GM18907 (cell line): ENCODE results near the gene CDH15.
"Not testable (repeated sequence)": the region's sequence is repeated elsewhere in the genome, so short reads cannot be mapped to it uniquely, and the experiment has no call there.

Source experiments
- ATAC-seq: cut with Tn5 transposase; IDR thresholded peaks from one replicate; pipeline ENCODE4 v1.9.1; 2021; ENCODE audit warnings: mild to moderate bottlenecking, moderate library complexity; ENCODE audit not compliant: unreplicated experiment

The CDH15 gene

DNA sequence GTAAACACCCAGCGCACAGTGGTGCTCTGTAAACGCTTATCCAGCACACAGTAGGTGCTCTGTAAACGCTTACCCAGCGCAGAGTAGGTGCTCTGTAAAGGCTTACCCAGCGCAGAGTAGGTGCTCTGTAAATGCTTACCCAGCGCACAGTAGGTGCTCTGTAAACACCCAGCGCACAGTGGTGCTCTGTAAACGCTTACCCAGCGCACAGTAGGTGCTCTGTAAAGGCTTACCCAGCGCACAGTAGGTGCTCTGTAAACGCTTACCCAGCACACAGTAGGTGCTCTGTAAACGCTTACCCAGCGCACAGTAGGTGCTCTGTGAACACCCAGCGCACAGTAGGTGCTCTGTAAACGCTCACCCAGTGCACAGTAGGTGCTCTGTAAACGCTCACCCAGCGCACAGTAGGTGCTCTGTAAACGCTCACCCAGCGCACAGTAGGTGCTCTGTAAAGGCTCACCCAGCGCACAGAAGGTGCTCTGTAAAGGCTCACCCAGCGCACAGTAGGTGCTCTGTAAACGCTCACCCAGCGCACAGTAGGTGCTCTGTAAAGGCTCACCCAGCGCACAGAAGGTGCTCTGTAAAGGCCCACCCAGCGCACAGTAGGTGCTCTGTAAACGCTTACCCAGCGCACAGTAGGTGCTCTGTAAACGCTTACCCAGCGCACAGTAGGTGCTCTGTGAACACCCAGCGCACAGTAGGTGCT, 14.5 kb downstream of the CDH15 start:
- not testable (repeated sequence) for ATAC-seq

DNA sequence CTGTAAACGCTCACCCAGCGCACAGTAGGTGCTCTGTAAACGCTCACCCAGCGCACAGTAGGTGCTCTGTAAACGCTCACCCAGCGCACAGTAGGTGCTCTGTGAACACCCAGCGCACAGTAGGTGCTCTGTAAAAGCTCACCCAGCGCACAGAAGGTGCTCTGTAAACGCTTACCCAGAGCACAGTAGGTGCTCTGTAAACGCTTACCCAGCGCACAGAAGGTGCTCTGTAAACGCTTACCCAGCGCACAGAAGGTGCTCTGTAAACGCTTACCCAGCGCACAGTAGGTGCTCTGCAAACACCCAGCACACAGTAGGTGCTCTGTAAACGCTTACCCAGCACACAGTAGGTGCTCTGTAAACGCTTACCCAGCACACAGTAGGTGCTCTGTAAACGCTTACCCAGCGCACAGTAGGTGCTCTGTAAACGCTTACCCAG, 15.1 kb downstream of the CDH15 start:
- not testable (repeated sequence) for ATAC-seq

DNA sequence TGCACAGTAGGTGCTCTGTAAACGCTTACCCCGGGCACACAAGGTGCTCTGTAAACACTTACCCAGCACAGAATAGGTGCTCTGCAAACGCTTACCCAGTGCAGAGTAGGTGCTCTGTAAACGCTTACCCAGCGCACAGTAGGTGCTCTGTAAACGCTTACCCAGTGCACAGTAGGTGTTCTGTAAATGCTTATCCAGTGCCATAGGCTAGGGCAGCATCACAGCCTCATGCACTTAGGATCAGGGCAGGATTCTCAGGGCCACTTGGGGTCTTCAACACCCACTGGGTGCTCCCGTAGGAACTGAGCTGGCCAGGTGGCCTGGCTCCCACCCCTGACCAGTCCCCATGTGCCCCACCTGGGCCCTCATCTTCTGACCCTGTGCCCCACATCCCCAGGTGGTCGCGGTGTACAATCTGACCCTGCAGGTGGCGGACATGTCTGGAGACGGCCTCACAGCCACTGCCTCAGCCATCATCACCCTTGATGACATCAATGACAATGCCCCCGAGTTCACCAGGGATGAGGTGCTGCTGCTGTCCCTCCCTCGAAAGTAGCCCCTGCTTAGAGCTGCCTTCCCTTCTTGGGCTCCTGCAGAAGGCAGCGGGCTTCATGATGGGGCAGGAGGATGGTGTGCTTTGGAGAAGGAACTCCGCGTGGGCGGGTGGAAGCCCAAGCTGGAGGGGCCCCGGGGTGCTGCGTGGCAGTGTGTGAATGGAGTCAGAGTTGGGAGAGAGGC, 15.7 kb downstream of the CDH15 start:
- ATAC-seq, result no peak

DNA sequence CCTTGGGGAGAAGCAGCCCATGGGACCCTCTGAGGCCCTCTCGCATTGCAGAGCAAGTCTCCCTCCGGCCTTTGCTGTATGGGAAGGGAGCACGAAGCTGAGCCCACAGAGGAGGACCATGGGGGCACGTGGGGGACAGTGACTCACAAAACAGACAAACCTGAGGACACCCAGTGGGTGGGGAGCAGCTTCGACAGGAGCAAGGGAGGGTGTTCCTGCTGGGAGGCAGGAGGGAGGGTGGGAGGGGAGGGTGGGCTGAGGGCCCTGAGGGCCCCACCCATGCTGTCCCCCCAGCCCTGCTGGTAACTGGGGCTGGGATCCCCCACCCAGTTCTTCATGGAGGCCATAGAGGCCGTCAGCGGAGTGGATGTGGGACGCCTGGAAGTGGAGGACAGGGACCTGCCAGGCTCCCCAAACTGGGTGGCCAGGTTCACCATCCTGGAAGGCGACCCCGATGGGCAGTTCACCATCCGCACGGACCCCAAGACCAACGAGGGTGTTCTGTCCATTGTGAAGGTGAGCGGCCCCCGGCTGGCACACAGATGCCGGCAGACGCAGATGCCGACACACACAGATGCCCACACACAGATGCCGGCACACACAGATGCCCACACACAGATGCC, 16.3 kb downstream of the CDH15 start:
- ATAC-seq, result no peak

DNA sequence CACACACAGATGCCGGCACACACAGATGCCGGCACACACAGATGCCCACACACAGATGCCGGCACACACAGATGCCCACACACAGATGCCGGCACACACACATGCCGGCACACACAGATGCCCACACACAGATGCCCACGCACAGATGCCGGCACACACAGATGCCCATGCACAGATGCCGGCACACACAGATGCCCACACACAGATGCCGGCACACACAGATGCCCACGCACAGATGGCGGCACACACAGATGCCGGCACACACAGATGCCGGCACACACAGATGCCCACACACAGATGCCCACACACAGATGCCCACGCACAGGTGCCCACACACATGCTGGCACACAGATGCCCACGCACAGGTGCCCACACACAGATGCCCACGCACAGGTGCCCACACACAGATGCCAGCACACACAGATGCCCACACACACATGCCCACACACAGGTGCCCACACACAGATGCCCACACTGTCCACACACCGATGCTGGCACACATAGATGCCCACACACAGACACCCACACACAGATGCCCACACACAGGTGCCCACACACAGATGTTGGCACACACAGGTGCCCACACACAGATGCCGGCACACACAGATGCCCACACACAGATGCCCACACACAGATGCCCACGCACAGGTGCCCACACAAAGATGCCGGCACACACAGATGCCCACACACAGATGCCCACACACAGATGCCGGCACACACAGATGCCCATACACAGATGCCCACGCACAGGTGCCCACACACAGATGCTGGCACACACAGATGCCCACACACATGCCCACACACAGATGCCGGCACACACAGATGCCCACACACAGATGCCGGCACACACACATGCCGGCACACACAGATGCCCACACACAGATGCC, 17.2 kb downstream of the CDH15 start:
- not testable (repeated sequence) for ATAC-seq

DNA sequence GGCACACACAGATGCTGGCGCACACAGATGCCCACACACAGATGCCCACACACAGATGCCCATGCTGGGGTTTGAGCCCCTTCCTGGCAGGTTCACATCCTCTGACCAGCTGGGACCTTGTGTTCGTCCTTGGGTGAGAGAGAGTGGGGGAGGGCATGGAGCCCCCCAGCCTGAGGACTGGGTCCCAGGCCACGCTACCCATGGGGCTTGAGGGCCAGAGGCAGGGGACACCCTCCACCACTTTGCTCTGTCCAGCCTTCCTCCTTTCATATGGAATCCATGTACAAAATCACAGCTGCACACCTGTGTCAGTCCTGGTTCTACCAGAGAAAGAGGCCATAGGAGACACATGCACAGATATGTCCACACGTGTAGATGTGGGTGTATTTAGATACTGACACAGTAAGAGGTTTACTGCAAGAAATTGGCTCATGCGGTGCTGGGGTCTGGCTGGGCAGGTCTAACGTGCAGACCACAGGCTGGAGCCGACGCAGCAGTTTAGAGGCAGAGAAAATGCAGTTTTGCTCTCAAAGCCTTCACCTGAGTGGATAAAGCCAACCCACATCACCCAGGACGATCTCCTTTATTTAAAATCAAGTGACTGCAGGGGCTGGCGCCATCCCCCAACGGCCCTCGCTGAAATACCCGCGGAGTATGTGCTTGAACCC, 17.9 kb downstream of the CDH15 start:
- no peak for ATAC-seq

DNA sequence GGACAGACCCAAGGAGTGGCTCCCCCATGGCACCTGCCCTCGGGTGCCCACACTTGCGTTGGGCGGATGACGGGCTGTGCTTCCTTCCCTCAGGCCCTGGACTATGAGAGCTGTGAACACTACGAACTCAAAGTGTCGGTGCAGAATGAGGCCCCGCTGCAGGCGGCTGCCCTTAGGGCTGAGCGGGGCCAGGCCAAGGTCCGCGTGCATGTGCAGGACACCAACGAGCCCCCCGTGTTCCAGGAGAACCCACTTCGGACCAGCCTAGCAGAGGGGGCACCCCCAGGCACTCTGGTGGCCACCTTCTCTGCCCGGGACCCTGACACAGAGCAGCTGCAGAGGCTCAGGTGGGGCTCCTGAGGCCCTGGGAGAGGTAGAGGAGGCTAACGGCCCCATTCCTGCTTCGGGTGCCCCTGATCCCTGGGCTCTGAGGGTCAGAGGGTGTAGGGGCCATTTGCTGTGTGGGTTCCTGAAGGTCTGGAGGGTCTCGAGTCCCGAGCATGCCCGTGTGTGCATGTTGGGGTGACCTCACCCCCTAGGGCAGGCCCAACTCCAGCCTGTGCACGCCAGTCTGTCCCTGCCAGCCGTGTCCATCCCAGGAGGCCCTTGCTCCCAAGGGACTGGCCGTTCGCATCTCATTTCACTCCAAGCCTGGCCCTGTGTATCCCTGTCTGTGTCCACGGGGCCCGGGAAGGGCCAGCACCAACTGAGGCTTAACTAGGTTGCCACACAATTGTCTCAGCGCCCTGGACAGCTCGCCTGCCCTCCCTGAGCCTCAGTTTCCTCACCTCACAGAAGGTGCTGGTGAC, 18.8 kb downstream of the CDH15 start:
- ATAC-seq, result no peak

DNA sequence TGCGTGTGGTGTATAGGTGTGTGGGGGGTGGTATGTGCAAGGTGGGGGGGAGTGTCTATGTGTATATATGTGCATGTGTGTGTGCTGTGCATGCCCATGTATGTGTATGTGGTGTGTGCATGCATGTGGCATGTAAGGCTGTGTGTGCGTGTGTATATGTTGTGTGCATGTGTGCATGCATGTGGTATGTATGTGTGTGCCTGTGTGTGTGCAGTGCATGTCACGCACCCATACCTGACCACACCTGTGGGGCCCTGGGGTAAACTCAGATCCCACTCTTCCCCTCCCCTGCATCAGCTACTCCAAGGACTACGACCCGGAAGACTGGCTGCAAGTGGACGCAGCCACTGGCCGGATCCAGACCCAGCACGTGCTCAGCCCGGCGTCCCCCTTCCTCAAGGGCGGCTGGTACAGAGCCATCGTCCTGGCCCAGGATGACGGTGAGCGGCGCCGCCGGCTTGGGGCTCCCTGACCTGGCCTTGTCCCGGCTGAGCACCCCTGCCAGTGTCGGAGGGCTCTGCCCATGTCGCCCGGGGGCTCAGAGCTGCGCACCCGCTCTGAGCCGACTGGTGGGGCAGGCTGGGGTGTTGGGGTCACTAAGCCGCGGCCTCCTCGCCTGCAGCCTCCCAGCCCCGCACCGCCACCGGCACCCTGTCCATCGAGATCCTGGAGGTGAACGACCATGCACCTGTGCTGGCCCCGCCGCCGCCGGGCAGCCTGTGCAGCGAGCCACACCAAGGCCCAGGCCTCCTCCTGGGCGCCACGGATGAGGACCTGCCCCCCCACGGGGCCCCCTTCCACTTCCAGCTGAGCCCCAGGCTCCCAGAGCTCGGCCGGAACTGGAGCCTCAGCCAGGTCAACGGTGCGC, 19.7 kb downstream of the CDH15 start:
- ATAC-seq, result no peak

DNA sequence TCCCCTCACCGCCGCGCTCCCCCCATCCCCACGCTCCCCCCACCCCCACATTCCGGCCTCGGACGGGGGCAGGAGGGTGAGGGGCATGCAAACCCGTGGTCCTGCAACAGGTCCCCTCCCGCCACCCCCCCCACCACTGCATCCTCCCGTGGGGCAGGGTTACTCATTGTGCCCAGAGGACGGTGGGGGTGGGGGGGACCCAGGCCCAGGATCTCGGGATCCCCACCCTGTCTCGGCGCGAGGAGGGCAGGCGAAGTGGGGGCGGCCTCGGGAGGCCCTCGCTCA, 20.3 kb downstream of the CDH15 start:
- ATAC-seq, result no peak

DNA sequence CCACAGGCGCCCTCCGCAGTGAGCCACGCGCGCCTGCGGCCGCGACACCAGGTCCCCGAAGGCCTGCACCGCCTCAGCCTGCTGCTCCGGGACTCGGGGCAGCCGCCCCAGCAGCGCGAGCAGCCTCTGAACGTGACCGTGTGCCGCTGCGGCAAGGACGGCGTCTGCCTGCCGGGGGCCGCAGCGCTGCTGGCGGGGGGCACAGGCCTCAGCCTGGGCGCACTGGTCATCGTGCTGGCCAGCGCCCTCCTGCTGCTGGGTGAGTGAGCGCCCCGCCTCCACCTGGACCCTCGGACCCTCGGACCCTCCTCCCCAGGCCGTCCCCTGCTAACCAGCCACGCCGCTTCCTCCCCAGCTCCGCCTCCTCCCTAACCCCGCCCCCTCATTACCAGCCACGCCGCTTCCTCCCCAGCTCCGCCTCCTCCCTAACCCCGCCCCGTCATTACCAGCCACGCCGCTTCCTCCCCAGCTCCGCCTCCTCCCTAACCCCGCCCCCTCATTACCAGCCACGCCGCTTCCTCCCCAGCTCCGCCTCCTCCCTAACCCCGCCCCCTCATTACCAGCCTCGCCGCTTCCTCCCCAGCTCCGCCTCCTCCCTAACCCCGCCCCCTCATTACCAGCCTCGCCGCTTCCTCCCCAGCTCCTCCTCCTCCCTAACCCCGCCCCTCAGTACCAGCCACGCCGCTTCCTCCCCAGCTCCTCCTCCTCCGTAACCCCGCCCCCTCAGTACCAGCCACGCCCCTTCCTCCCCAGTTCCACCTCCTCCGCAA, 20.8 kb downstream of the CDH15 start:
- ATAC-seq, result not testable (repeated sequence)

DNA sequence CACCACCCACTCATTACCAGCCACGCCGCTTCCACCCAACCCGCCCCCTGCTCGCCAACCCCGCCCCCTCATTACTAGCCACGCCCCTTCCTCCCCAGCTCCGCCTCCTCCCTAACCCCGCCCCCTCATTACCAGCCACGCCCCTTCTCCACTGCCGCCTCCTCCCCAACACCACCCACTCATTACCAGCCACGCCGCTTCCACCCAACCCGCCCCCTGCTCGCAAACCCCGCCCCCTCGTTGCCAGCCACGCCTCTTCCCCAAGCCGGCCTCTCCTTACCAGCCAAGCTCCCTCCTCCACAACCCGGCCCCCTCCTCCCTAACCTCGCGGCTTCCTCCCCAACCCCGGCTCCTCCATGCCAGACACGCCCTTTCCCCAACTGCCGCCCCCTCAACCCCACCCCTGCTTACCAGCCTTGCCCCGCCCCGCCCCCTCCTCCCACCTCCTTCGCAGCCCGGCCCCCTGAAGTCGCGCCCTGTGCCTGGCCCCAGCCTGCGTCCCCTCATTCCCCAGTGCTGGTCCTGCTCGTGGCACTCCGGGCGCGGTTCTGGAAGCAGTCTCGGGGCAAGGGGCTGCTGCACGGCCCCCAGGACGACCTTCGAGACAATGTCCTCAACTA, 21.5 kb downstream of the CDH15 start:
- ATAC-seq, result no peak

DNA sequence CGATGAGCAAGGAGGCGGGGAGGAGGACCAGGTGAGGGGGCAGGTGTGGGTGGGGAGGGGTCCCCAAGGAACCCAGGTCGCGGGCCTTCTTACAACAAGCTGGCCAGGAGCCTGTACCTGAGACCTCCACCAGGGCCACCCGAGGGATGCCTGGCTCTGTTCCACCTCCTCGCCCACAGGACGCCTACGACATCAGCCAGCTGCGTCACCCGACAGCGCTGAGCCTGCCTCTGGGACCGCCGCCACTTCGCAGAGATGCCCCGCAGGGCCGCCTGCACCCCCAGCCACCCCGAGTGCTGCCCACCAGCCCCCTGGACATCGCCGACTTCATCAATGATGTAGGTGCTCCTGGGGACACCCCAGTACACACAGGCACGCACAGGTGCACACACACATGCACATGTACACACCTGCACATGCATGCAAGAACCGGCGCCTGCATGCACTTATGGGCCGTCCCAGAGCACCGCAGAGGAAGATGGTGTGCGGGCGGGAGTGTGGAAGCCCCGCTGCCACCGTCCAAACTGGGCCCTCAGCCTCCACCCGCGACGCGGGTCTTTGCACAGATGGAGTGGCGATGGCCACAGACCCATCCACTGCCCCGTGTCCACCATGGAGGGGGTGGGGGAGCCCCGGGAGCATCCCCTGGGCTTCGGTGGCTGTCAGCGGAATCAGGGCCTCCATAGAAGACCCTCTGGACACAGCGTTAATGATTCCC, 22.2 kb downstream of the CDH15 start:
- ATAC-seq, result no peak

DNA sequence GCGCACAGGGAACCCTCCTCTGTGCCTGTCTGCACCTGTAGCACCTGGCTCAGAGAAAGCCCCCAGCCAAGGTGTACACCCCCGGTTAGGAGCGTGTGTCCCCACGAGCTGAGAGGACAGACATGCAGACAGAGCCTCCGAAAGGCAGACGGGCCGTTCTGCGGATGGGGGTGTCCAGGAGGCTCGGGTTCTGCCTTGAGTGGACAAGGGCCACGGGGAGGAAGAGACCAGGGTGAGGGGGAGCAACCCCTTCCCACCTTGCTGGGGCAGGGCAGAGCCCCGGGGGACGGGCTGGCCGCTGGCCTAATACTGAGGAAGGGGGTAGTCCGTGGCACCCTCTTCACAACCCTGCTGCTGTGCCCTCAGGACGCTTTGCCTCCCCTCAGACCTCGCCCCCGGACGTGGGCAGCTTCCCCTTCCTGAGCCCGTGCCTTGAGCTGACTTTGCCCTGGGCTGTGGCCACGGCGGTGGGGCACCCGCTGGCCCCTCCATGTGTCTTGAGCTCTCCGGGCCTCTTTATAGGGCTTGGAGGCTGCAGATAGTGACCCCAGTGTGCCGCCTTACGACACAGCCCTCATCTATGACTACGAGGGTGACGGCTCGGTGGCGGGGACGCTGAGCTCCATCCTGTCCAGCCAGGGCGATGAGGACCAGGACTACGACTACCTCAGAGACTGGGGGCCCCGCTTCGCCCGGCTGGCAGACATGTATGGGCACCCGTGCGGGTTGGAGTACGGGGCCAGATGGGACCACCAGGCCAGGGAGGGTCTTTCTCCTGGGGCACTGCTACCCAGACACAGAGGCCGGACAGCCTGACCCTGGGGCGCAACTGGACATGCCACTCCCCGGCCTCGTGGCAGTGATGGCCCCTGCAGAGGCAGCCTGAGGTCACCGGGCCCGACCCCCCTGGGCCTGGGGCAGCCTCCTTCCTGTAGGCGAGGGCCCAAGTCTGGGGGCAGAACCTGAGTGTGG, 23.1 kb downstream of the CDH15 start:
- ATAC-seq, result no peak

DNA sequence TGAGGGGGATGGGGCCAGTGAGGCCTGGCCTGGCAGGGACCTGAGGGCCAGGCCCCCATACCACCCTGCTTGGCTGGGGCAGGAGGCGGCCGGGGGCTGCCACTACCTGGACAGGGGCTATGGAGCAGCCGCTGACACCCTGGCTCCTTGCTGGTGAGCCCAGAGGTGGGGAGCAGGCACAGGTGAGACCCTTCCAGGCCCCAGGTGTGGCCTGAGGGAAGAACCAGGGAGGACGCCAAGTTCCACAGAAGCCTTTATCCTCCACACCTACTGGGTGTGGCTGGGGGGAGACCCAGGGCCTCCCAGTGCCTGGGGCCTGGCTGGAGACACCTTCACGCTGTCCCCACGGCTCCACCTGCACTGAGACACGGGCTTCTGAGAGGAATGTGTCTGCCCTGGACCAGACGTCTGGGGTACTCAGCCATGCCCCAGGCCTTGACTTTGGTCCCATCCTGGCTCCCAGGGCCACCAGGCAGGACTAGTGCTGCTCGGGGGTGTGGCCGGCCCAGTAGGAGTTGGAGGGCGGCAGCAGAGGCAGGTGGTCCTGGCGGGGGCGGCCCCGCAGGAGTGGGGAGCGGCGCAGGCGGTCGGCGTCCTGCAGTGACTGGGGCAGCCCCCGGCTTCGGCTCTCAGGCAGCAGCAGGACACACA, 24.1 kb downstream of the CDH15 start:
- ATAC-seq, result no peak

DNA sequence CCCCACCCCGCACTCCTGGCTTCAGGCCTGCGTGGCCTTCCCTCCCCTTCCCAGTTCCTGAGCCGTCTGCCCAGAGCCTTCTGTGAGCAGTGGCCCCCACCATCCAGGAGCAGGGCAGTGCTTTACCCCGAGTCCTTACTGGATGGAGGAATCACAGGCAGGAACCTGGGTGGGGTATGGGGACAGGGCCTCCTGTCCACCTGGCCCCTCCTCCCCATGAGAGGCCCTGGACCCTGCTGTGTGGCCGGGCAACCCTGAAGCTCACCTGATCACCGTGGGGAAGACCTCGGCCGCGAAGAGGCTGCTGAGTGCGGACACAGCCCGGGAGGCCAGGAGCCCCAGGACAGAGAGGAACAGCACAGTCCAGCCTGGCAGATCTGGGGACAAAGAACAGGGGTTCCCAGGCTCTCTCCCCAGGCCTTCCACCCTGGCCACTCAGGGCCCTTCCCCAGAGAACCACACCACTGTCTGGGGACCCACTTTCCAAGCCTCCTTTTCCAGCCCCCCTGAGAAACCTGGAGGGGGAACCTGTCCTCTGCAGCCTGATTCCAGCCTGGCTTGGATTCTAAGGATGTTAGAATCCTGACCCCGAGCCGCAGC, 25.6 kb downstream of the CDH15 start:
- no peak for ATAC-seq
